Measurements from ENCODE around the gene RPN2.

Gene RPN2

GRCh38 chr20:37219751-37220668 lies 40.9 kb downstream of the RPN2 start:
- no peak for DNase-seq

DNA sequence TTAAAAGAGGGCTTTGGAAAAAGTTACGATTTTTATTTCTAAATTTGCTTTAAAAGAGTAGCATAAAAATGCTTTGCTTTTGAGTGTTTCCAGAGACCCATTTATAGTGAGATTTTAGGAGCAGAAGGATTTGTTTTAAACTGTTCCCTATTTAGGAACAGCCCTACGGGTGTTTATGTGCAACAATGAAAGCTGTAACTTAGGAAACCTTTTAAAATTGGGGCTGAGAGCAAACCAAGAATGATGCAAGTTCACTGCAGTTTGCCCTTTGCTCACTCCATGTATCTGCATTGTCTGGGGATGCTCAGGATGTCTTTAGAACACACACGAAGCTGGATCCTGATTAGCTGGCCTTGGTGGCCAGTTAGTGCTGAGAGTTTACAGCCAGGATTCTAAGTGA lies 41.6 kb downstream of the RPN2 start:
- no peak for DNase-seq

DNA sequence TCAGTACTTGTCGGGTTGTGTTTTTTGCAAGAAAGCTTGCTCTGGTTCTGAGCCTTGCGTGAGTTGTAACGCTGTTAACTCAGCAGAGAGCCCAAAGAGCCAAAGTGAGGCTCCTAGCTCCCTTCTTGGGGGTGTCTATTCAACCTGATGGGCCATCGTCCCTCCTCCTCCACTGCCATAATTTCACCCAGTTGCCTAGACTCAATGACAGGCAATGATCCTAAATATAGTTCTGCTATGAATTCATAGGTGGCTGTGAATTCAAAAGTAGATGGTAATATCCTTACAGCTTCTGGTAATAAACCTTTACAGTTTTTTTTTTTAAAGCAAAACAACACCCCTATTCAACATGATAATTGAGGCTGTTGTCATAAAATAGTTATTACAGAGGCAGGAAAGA lies 43.0 kb downstream of the RPN2 start:
- DNase-seq = no peak

GRCh38 chr20:37223053-37223452 lies 43.9 kb downstream of the RPN2 start:
- DNase-seq = peak; percentile 10

DNA sequence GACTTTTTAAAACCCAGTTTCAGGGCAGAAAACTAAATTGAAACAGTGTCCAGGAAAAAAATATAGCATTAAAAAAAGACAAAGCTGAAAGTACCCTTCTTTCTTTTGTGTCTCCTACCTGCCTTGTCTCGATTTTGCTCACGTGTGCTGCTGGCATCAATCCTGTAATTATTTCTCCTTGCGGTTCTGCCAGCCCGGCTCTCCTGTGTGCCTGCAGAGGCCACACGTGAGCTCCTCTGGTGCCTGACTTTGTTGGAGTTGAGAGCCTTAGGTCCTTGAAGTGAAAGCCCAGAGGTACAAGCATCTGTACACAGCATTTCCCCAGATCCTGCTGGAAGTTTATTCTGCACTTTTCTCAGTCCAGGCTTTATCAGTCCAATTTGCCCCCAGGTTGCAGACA lies 46.0 kb downstream of the RPN2 start:
- DNase-seq = no peak

DNA sequence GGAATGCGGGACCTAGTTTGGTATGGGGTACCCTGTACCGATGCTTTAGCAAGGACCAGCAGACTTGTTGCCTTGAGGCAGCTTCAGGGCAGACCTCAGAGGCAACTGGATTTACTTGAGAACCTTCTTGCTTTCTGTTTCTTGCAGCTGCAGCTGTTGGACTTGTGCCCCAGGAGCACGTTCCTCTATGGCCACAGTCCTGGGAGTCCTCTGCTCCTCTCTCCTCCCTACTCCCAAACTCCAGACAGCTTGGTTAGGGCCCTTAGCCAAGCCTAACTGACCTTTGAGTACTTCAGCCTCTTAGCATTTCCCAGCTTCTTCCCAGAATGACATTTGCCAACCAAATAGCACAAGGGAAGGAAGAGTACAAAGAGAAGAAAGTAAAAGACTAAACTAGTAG lies 47.8 kb downstream of the RPN2 start:
- no peak for DNase-seq

GRCh38 chr20:37228082-37228481 lies 49.0 kb downstream of the RPN2 start:
- no peak for DNase-seq

GRCh38 chr20:37228656-37229055 lies 49.5 kb downstream of the RPN2 start:
- no peak for DNase-seq

DNA sequence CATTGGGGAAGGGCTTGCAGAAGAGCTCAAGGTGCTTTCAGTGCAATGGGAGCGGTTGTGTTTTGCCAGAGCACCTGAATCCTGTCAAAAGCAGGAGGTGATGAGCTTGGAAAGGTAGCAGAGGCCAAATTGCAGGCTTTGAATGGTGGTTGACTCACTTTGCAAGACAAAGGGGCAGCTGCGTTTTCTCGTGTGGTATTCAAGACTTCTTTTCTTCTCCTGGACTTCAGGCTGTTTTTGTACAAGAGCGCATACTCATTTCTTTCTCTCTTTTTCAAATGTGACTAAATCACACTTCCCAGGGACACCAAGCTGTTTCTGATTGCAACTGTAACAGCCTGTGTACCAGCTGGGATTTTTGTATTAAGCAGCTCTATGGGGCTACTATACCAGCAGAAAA lies 50.2 kb downstream of the RPN2 start:
- DNase-seq = no peak

DNA sequence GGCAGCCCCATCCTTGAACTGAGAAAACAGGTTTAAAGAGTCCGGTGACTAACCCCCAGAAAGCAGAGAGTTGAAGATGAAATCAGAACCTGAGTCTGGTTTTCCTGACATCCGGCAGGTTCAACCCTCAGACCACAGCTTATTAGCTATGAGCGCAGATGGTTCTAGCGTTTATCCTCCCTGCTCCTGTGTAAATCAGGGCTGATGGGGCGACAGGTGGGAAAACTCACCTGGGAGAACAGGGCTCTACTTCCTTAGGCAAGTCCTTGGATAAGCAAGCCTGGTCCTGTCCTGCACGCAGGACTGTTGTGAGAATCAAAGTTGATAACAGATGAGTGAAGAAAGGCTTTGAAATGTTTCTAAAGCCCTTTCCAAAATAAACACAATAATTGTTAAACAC lies 51.1 kb downstream of the RPN2 start:
- DNase-seq = no peak

- no peak for DNase-seq
Measured at GRCh38 chr20:37231947-37232630, 53.0 kb downstream of the RPN2 start.

GRCh38 chr20:37233548-37234253 lies 54.6 kb downstream of the RPN2 start:
- DNase-seq = no peak

GRCh38 chr20:37234254-37234581 lies 55.1 kb downstream of the RPN2 start:
- DNase-seq = no peak

- DNase-seq = no peak
Measured at GRCh38 chr20:37235065-37235464, 55.9 kb downstream of the RPN2 start.

DNA sequence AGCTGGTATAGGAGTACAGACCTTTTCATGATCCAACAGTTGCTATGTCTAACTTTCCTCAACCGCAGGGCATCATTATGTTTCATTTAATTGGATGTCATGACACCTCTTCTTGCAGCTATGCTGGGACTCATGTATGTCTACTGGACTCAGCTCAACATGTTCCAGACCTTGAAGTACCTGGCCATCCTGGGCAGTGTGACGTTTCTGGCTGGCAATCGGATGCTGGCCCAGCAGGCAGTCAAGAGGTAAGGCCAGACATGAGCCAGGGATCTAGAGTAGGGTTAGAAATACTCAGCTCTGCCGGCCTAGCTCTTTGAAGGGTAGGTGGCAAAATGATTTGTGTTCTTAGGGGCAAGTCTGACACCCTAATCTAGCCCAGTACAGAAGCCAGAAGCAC lies 57.3 kb downstream of the RPN2 start:
- no peak for DNase-seq

- DNase-seq = no peak
Measured at GRCh38 chr20:37237656-37238055, 58.5 kb downstream of the RPN2 start.

- DNase-seq = no peak
Measured at GRCh38 chr20:37238426-37238825, 59.3 kb downstream of the RPN2 start.

DNA sequence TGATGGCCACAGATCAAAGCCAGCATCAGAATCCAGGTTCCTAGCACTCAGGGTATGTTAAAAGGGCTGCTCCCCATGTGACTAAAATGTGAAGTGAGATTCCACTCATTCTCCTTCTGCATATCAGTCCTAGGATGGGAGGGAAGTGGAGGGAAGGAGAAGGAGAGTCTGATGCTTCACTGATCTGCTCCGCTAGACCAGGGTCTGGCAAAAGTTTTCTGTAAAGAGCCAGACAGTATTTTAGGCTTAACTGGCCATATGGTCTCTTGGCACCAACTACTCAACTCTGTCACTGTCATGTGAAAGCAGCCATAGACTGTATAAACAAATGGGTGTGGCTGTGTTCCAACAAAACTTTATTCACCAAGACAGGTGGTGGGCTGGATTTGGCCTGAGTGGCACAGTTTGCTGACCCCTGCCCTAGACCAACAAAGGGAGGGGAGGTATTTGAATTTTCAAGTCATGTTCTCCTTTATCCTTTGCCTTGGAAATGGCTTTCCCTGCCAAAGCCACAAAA lies 59.9 kb downstream of the RPN2 start:
- DNase-seq = no peak

DNA sequence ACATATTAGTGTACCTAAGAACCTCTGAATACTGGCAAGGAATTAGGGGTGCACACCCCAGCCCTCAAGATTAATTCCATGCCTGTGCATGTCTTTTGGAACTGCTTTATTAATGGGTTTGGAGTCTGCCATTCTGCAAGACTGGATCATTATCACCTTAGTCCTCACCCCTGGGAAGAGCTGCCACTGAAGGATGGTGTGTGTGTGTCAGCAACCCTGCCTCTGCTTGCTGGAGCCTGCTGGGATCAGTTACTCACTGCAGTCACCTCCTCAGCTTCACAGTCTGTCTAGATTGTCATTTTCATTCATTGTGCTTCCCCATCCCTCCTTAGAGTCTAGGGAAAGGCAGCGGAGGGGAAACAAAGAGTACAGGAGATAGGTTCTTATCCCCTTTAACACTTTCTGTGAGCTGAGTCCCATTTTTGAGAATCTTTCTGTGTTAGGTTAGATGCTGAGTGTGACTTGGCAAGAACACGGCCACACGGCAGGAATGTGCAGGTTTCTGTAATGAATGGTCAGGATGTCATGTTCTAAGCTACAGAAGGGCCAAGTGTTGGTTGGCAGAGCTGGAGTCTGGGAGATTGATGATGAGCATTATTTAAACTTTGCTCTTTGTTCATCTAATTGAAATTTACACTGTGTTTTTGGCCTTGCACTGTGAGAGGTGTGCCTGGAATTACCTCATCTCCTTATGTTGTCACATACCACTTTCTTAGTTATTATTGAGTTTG lies 61.4 kb downstream of the RPN2 start:
- DNase-seq = no peak

DNA sequence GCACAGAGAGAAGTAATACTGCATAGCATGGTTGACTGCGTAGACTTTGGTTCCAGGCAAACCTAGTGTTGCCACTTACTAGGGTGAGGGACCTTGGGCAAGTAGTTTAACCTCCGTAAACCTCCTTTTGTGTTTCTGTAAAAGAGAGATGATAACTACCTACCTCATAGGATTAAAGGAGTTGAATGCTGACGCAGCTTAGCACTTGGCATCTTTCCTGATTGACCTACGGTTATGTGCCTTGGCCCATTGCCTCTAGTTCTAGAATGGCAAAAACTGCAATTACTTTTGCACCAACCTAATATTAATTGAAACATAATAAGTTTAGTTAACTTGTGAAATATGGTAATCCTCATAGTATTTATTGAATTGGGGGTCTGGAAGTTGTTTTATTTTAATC lies 63.4 kb downstream of the RPN2 start:
- DNase-seq = no peak

DNA sequence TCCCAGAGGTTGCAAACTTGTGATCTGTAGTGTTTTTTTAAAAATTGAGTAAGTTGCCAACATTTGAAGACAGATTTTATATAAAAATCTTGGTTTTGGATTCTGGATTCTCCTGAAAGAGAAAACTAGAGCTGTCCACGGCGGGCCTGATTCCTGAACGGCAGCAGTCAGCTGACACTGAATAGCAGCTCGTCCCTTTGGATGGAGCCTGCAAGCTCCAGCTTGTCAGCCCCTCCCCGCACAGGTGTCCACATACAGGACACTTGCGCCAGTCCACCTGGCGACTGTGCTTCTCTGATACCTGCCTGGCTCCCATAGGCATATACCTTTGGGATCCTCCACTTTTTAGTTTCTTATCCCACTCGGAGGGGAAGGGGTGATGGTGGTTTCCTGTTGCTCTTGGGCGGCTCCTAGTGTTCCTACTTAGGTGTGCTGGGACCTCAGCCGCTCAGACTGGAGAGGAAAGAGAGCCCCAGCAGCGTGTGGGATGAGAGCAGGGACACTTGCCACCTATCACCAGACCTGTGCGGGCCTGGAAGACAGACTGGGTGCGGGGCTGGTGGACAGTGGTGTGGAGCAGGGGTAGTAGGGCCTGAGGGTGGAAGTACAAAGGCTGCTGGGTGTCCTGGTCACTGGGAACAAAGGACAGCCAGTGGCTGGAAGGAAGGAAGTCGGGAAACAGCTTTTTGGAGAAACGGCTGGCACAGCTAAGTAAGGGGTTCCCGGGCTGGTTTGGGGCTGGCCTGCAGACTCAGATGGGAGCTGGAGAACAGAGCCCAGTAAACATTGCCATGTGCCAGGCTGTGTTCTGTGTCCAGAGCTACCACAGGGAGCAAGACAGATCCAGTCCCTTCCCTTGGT lies 64.2 kb downstream of the RPN2 start:
- no peak for DNase-seq

All from RPMI8226 (cell line).